ENCODE measurements around the gene C2orf49. TPM values are rescaled to one million over a fixed set of nuclear protein-coding genes. Genes with fewer than 3 reads are reported as not detected.

C2orf49 gene
- 12.5 to 15.4 TPM (median 13.9 TPM) in 5 replicates for total RNA-seq (2022; extraction: Qiagen RNA extraction)

GRCh38 chr2:105337122-105338019 is at the start of gene C2orf49:
C2orf49 (plus strand) TSS chr2:105337540; CDS start chr2:105337588, 48 bp downstream.

GRCh38 chr2:105329561-105330495 is 7.5 kb upstream of the C2orf49 start, which contains the start of gene TGFBRAP1:
TGFBRAP1 (minus strand) TSS chr2:105329735; CDS start chr2:105308301, 21,434 bp downstream.

GRCh38 chr2:105398336-105399206 is 61.2 kb downstream of the C2orf49 start, which contains the start of gene FHL2:
FHL2 (minus strand) TSS chr2:105399051; CDS start chr2:105386516, 12,535 bp downstream.

Other genes with a start within 250 kb of the C2orf49 start
- not detected in 5 replicates for gene GPR45, start 95.8 kb upstream of the C2orf49 start, total RNA-seq (2022; extraction: Qiagen RNA extraction)
- gene TGFBRAP1, start 7.8 kb upstream of the C2orf49 start, total RNA-seq (2022; extraction: Qiagen RNA extraction): 15.2 to 18.1 TPM (median 16.8 TPM) in 5 replicates
- gene FHL2, start 61.5 kb downstream of the C2orf49 start, total RNA-seq (2022; extraction: Qiagen RNA extraction): 63.4 to 81.4 TPM (median 73.1 TPM) in 5 replicates

Measured in A549 treated with CORT108297 at 1 μM for 4 hours (cell line).